GM12892 (cell line): ENCODE results near the gene C1QTNF9.

Source experiments
- POLR2A ChIP-seq: IDR thresholded peaks from 2 replicates; pipeline ENCODE4 v1.6.1; 2011; ENCODE audit warnings: low read depth, low read length, control low read depth
- POLR2AphosphoS5 ChIP-seq: IDR thresholded peaks from 2 replicates; pipeline ENCODE4 v1.6.1; 2011; ENCODE audit warnings: low read depth, low read length, control low read depth
- TAF1 ChIP-seq: IDR thresholded peaks from 2 replicates; pipeline ENCODE4 v1.6.1; 2011; ENCODE audit warnings: low read depth, mild to moderate bottlenecking, control low read depth, low read length, borderline replicate concordance

GRCh38 chr13:24360106-24360505 is 50.7 kb downstream of the C1QTNF9 start:
- TF ChIP-seq POLR2AphosphoS5 (no peak), POLR2A (no peak), TAF1 (no peak)
